Gastroesophageal sphincter (tissue), 3 donors: ENCODE measurements around the gene FNDC10.

Experiments used
- CTCF ChIP-seq, 4 experiments: fragments of 200-600 bp in 2 of 4; fragments of 450-650 bp in 2 of 4; sonication (generic) in 1 of 4; IDR thresholded peaks; one replicate each; pipeline ENCODE4 v1.5.1; 2017 to 2019; ENCODE audit warnings: antibody characterized with exemption in 4 of 4, mild to moderate bottlenecking in 2 of 4, moderate library complexity in 2 of 4
- EP300 ChIP-seq: sonication (generic); formaldehyde crosslinking; IDR thresholded peaks from one replicate; pipeline ENCODE4 v1.6.1; 2017; ENCODE audit warnings: antibody characterized with exemption, mild to moderate bottlenecking
- POLR2A ChIP-seq, 2 donors: fragments of 450-650 bp; IDR thresholded peaks; one replicate each; pipeline ENCODE4 v1.6.1; 2017; ENCODE audit warnings: antibody characterized with exemption in 2 of 2, mild to moderate bottlenecking in 2 of 2, moderate library complexity in 1 of 2
- POLR2AphosphoS5 ChIP-seq: sonication (generic); formaldehyde crosslinking; IDR thresholded peaks from one replicate; pipeline ENCODE4 v1.6.1; 2017; ENCODE audit warnings: antibody characterized with exemption

GRCh38 chr1:1630191-1630964 is 30.4 kb upstream of the FNDC10 start:
- TF ChIP-seq CTCF (IDR thresholded peaks at IDR 0.05) (no peak), POLR2A (IDR thresholded peaks at IDR 0.05) (no peak), POLR2AphosphoS5 (no peak), EP300 (no peak)
